ENCODE results near the gene CBR3.

Gene CBR3

DNA sequence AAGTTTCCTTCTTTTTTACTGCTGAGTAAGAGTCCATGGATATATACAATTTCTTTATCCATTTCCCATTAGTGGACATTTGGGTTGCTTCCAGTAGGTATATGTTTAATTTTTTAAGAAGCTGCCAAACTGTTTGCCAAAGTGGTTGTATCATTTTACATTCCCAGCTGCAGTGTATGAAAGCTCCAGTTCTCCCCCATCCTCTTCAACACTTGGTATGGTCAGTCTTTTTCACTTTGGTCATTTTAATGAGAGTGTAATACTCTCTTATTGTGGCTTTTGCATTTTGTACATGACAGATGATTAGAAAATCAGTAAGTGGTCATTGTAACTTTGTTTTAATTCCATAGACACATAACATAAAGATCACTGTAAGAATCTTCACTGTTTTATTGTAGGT, 44.3 kb downstream of the CBR3 start:
- H3K4me3 ChIP-seq (ENCODE audit: control insufficient read depth, low read depth, low read length), result no peak overlapping the region
- DNase-seq (ENCODE audit: low read depth), result no peak
- no peak for TF ChIP-seq CTCF (conservative IDR thresholded peaks at IDR 0.05; ENCODE audit: control insufficient read depth, insufficient read depth, low read depth, low read length)

DNA sequence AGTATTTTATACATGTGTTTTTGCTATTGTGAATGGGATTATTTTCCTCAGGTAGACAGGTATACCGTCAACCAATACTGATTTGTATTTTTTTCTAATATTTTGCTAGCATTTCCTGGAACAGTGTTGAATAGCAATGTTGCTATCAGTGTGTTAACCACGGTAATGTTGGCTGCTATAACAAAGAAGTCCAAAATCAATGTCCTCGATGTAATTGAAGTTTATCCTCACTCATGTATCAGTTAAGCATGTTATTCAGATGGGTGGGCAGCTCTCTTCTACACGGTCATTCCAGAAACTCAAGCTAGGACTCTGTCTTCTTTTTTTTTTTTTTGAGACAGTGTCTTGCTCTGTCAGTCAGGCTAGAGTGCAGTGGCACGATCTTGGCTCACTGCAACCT, 46.1 kb downstream of the CBR3 start:
- no peak for TF ChIP-seq CTCF (conservative IDR thresholded peaks at IDR 0.05; ENCODE audit: control insufficient read depth, insufficient read depth, low read depth, low read length)
- no peak for DNase-seq (ENCODE audit: low read depth)
- H3K4me3 ChIP-seq (ENCODE audit: control insufficient read depth, low read depth, low read length), result no peak overlapping the region

DNA sequence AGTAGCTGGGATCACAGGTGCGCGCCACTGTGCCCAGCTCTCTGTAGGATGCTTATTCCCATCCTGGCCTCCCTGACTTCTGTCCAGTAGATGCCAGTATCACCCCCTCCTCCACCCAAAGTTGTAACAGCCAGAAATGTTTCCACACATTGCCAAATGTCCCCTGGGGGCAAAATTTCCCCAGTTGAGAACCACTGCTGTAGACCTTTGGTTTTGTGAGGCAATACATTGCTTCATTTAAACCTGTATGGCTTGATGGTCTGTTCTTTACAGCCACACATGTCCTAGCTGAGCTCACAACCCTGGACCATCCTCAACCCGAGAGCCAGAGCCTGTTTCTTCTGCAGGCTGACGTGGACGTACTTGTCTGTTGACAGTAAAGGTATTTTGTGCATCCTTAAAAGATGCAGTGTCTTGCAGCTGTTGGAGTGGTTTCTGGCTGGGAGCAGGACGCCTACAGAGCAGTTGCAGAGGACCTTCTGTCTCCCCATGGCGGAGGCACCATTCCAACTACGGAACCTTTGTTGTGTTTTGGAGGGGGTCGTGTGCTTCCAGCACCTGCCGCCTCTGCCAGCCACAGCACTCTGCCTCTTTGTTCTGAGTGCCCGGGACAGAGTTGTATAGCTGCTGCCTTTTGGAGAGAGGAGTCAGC, 48.4 kb downstream of the CBR3 start:
- no peak overlapping the region for H3K4me3 ChIP-seq (ENCODE audit: control insufficient read depth, low read depth, low read length)
- DNase-seq (ENCODE audit: low read depth), result peak; percentile 34
- no peak for TF ChIP-seq CTCF (conservative IDR thresholded peaks at IDR 0.05; ENCODE audit: control insufficient read depth, insufficient read depth, low read depth, low read length)

DNA sequence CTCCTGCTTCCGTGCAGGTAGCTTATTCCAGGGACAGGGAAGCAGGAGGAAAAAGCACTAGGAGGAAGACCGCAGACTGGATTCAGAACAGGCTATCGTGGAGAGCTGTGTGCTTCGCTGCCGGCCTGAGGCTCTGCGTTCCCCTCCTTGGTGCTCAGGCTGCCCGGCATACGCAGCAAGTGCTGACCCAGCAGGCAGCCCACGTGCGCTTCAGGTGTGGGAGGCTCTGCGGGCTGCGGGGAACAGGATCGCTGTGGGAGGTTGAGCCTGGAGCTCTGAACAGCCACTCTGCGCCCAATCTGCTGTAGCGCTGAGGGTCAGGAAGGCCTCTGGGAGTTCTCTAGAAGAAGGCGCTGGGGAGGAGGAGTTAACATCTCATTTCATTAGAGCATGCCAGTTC, 49.7 kb downstream of the CBR3 start:
- TF ChIP-seq CTCF (conservative IDR thresholded peaks at IDR 0.05; ENCODE audit: control insufficient read depth, insufficient read depth, low read depth, low read length), result no peak
- no peak for DNase-seq (ENCODE audit: low read depth)
- H3K4me3 ChIP-seq (ENCODE audit: control insufficient read depth, low read depth, low read length), result no peak overlapping the region

DNA sequence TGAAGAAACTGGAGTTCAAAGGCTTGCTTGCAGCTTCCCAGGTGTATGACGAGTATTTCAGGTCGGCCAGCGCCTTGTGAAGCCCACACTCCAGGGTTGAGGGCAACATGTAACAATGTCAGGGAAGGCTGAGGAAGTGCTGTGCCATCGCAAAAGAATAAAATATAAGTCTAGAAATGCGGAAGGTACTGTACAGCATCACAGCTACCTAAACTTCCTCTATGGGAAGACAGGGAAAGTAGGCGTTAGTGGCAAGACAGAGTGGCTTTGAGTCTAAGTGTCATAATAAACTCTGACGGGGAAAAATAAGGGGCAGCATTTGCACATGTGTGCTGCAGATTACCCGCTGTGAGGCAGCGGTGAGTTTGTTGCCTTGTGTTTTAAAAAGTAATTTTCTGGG, 50.6 kb downstream of the CBR3 start:
- DNase-seq (ENCODE audit: low read depth), result no peak
- TF ChIP-seq CTCF (conservative IDR thresholded peaks at IDR 0.05; ENCODE audit: control insufficient read depth, insufficient read depth, low read depth, low read length), result no peak
- H3K4me3 ChIP-seq (ENCODE audit: control insufficient read depth, low read depth, low read length), result no peak overlapping the region

DNA sequence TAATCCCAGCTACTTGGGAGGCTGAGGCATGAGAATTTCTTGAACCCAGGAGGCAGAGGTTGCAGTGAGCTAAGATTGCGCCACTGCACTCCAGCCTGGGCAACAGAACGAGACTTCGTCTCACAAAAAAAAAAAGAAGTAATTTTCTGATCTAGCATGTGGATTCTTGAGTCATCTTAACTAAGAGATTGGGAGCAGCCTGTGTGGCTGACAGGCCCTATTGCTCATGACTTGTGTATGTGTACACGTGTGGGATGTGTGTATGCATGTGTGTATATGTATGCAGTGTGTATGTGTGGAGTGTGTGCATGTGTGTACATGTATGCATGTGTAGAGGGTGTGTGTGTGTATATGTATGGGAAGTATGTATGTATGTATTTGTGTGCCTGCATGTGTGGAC, 51.2 kb downstream of the CBR3 start:
- TF ChIP-seq CTCF (conservative IDR thresholded peaks at IDR 0.05; ENCODE audit: control insufficient read depth, insufficient read depth, low read depth, low read length), result no peak
- DNase-seq (ENCODE audit: low read depth), result peak; percentile 15
- no peak overlapping the region for H3K4me3 ChIP-seq (ENCODE audit: control insufficient read depth, low read depth, low read length)

All from fibroblast of mammary gland (primary cell).